GM19324 (cell line): ENCODE measurements around the gene DNAJB6.
"Not testable (repeated sequence)": the region's sequence is repeated elsewhere in the genome, so short reads cannot be mapped to it uniquely, and the experiment has no call there.

ENCODE experiments used
- ATAC-seq: cut with Tn5 transposase; IDR thresholded peaks from one replicate; pipeline ENCODE4 v1.9.1; 2021; ENCODE audit warnings: mild to moderate bottlenecking, moderate library complexity; ENCODE audit not compliant: unreplicated experiment, low FRiP score

Gene DNAJB6

GRCh38 chr7:157438121-157439025 lies 101.6 kb downstream of the DNAJB6 start:
- no peak for ATAC-seq

GRCh38 chr7:157439149-157439548 lies 102.3 kb downstream of the DNAJB6 start:
- ATAC-seq, result no peak

DNA sequence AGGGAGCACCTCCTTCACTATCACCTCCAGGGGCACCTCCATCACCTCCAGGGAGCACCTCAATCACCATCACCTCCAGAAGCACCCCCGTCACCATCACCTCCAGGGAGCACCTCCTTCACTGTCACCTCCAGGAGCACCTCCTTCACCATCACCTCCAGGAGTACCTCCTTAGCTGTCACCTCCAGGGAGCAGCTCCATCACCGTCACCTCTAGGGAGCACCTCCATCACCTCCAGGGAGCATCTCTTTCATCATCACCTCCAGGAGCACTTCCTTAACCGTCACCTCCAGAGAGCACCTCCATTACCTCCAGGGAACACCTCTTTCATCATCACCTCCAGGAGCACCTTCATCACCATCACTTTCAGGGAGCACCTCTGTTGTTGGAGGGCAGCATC lies 103.0 kb downstream of the DNAJB6 start:
- ATAC-seq, result no peak

- no peak for ATAC-seq
Measured at GRCh38 chr7:157440346-157441022, 103.7 kb downstream of the DNAJB6 start.

GRCh38 chr7:157441023-157441399 lies 104.2 kb downstream of the DNAJB6 start:
- no peak for ATAC-seq

DNA sequence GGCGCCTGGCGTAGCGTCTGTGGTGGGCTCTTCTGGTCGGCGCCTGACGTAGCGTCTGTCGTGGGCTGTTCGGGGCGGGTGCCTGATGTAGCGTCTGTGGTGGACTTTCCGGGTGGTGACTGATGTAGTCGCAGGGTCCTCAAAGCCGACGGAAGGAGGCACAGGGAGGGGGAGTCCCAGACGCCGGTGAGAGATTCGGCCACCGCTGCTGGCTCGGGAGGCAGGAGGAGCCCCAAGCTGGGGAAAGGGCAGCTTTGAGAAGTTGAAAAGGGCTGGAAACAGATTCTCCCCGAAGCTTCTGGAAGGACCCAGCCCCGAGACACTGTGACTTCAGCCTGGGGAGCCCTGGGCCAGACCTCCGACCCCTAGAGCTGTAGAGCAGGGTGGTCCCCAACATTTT lies 105.7 kb downstream of the DNAJB6 start:
- ATAC-seq, result no peak

- ATAC-seq, result no peak
Measured at GRCh38 chr7:157442993-157443831, 106.4 kb downstream of the DNAJB6 start.

DNA sequence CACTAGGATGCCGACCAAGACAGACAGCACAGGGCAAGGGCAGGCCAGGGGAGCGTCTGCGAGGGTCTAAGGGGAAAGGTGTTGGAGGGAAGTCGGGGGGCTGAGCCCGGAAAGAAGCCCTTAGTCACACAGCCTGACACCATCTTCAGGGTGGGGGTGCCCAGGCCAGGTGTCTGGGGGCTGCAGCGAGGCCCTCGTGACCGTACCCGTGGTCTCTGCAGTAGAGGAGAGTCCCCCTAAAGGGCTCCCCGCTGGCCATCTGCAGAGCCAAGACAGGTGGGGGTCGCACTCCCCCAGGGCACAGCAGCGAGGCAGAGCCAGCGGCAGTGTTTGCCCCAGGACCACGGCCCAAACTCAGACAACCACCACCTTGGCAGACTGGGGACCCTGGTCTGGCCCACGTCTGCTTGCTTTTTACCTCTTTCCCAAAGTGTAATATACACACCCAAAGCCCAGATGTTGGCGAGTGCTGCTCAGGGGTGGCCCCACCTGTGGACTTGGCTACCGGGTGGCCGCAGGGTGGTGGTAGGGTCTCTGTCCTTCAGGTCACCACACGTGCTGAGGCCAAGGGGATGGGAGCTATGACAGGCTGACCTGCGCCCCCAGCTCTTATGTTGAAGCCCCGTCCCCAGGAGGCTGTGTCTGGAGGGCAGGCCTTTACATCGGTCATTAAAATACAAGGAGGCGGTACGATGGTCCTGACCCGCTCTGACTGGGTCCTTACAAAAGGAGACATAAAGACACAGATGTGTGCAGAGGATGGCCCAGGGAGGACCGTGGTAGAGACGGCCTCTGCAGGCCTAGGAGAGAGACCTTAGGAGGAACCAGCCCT lies 107.4 kb downstream of the DNAJB6 start:
- no peak for ATAC-seq

- no peak for ATAC-seq
Measured at GRCh38 chr7:157444843-157445135, 108.0 kb downstream of the DNAJB6 start.

- ATAC-seq, result no peak
Measured at GRCh38 chr7:157445246-157445955, 108.6 kb downstream of the DNAJB6 start.

DNA sequence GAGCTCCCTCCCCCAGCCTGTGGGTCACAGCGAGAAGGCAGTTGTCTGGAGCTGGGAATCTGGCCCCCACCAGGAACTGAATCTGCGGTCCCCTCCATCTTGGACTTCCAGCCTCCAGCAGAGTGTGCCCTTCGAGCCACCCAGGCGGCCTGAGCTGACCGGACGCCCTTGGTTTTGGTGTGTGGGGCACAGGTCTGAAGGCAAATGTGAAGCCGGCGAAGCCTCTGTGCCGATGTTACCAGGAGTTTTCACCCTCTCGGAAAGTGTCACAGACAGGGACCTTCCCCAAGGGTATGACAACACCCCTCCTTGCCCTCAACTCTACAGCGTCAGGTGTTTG lies 109.1 kb downstream of the DNAJB6 start:
- ATAC-seq, result no peak

GRCh38 chr7:157446322-157446721 lies 109.5 kb downstream of the DNAJB6 start:
- ATAC-seq, result no peak

DNA sequence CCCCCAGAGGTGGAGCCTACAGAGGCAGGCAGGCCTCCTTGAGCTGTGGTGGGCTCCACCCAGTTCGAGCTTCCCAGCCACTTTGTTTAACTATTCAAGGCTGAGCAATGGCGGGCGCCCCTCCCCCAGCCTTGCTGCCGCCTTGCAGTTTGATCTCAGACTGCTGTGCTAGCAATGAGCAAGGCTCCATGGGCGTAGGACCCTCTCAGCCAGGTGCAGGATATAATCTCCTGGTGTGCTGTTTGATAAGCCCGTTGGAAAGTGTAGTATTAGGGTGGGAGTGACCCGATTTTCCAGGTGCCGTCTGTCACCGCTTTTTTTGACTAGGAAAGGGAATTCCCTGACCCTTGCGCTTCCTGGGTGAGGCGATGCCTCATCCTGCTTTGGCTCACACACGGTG lies 117.2 kb downstream of the DNAJB6 start:
- ATAC-seq, result not testable (repeated sequence)

GRCh38 chr7:157457355-157458253 lies 120.8 kb downstream of the DNAJB6 start:
- no peak for ATAC-seq

GRCh38 chr7:157458254-157458633 lies 121.4 kb downstream of the DNAJB6 start:
- no peak for ATAC-seq

GRCh38 chr7:157459966-157460365 lies 123.2 kb downstream of the DNAJB6 start:
- ATAC-seq, result no peak

DNA sequence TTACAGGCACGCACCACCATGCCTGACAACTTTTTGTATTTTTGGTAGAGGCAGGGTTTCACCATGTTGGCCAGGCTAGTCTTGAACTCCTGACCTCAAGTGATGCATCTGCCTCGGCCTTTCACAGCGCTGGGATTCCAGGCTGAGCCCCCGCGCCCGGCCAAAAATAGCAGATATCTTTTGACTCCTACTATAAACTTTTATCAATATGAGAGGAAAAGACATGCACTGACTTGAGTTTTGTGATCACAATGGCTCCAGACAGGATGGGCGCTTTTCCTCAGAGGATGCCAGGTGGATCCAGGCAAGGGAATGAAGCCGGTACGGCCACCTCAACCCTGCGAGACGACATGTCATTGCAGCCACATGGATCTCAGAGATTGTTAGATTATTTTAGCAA lies 123.9 kb downstream of the DNAJB6 start:
- no peak for ATAC-seq

- ATAC-seq, result no peak
Measured at GRCh38 chr7:157461573-157462418, 125.0 kb downstream of the DNAJB6 start.
